Mesenchymal stem cell (in vitro differentiated cells and primary cell): ENCODE measurements around the gene RHEB.

ENCODE experiments used
- DNase-seq: peaks from one replicate; pipeline ENCODE4 v3.0.0-alpha.2; 2013
- H2AFZ ChIP-seq: one replicate; pipeline ENCODE4 v1.6.1; 2013; ENCODE audit warnings: low read depth, mild to moderate bottlenecking, control low read depth, inconsistent platforms, low read length, moderate library complexity
- H2AK5ac ChIP-seq: 2 replicates; pipeline ENCODE4 v1.6.1; 2013; ENCODE audit warnings: low read length, moderate library complexity, mild to moderate bottlenecking, inconsistent platforms; ENCODE audit not compliant: severe bottlenecking
- H2BK120ac ChIP-seq: one replicate; pipeline ENCODE4 v1.6.1; 2013; ENCODE audit warnings: low read depth, mild to moderate bottlenecking, inconsistent platforms, low read length, moderate library complexity
- H2BK12ac ChIP-seq, 2 experiments: one replicate each; pipeline ENCODE4 v1.6.1; 2013; ENCODE audit warnings: inconsistent platforms in 2 of 2, low read length in 2 of 2, mild to moderate bottlenecking in 2 of 2, moderate library complexity in 2 of 2, control low read depth in 1 of 2
- H2BK15ac ChIP-seq: one replicate; pipeline ENCODE4 v1.6.1; 2013; ENCODE audit warnings: mild to moderate bottlenecking, low read depth, inconsistent platforms; ENCODE audit not compliant: poor library complexity, severe bottlenecking
- H2BK5ac ChIP-seq: 2 replicates; pipeline ENCODE4 v1.6.1; 2013; ENCODE audit warnings: low read depth, mild to moderate bottlenecking, low read length, control low read depth, inconsistent platforms; ENCODE audit not compliant: poor library complexity, severe bottlenecking
- H3K14ac ChIP-seq, 2 experiments: one replicate each; pipeline ENCODE4 v1.6.1; 2013; ENCODE audit warnings: inconsistent platforms in 2 of 2, low read length in 2 of 2, control low read depth in 1 of 2, mild to moderate bottlenecking in 1 of 2, moderate library complexity in 1 of 2
- H3K18ac ChIP-seq, 2 experiments: one replicate each; pipeline ENCODE4 v1.6.1; 2013; ENCODE audit warnings: inconsistent platforms in 2 of 2, low read length in 2 of 2, control low read depth in 1 of 2, low read depth in 1 of 2, mild to moderate bottlenecking in 1 of 2
- H3K23ac ChIP-seq, 2 experiments: one replicate each; pipeline ENCODE4 v1.6.1; 2013; ENCODE audit warnings: inconsistent platforms in 2 of 2, low read length in 2 of 2, mild to moderate bottlenecking in 2 of 2, moderate library complexity in 2 of 2, control low read depth in 1 of 2
- H3K27ac ChIP-seq: 2 replicates; pipeline ENCODE4 v1.5.1; 2013; ENCODE audit warnings: mild to moderate bottlenecking, moderate library complexity, low read length, control low read depth, inconsistent platforms; ENCODE audit not compliant: poor library complexity, severe bottlenecking
- H3K27me3 ChIP-seq, 2 experiments: 2 replicates each; pipeline versions ENCODE4 v1.6.1 to v1.7.0; 2013; ENCODE audit warnings: low read length in 2 of 2, mild to moderate bottlenecking in 2 of 2, moderate library complexity in 2 of 2, control low read depth in 1 of 2, inconsistent platforms in 1 of 2; ENCODE audit not compliant: control insufficient read depth in 1 of 2, insufficient read depth in 1 of 2
- H3K36me3 ChIP-seq, 2 experiments: 2 replicates each; pipeline versions ENCODE4 v1.6.1 to v1.7.0; 2013; ENCODE audit warnings: low read length in 2 of 2, control low read depth in 1 of 2, inconsistent platforms in 1 of 2, low read depth in 1 of 2, mild to moderate bottlenecking in 1 of 2; ENCODE audit not compliant: insufficient read depth in 2 of 2, control insufficient read depth in 1 of 2
- H3K4ac ChIP-seq, 2 experiments: one replicate each; pipeline ENCODE4 v1.6.1; 2013; ENCODE audit warnings: inconsistent platforms in 2 of 2, low read length in 2 of 2, mild to moderate bottlenecking in 2 of 2, moderate library complexity in 2 of 2, control low read depth in 1 of 2, low read depth in 1 of 2
- H3K4me1 ChIP-seq: 2 replicates; pipeline ENCODE4 v1.6.1; 2013; ENCODE audit warnings: low read depth, low read length, control low read depth; ENCODE audit not compliant: control insufficient read depth, insufficient read depth
- H3K4me2 ChIP-seq: 2 replicates; pipeline ENCODE4 v1.6.1; 2013; ENCODE audit warnings: low read length, mild to moderate bottlenecking, inconsistent platforms; ENCODE audit not compliant: poor library complexity, severe bottlenecking
- H3K4me3 ChIP-seq, 2 experiments: 2 replicates each; pipeline versions ENCODE4 v1.5.1 to v1.7.0; 2013; ENCODE audit warnings: low read length in 2 of 2, mild to moderate bottlenecking in 2 of 2, control low read depth in 1 of 2, low read depth in 1 of 2; ENCODE audit not compliant: insufficient read depth in 1 of 2
- H3K79me1 ChIP-seq: replicated peaks from 2 replicates; pipeline ENCODE4 v1.6.1; 2013; ENCODE audit warnings: mild to moderate bottlenecking, control low read depth, low read length, inconsistent platforms; ENCODE audit not compliant: poor library complexity, severe bottlenecking
- H3K9ac ChIP-seq: 2 replicates; pipeline ENCODE4 v1.7.0; 2013; ENCODE audit warnings: mild to moderate bottlenecking, low read length, moderate library complexity
- H3K9me3 ChIP-seq: 2 replicates; pipeline ENCODE4 v1.7.0; 2013; ENCODE audit warnings: mild to moderate bottlenecking, low read length; ENCODE audit not compliant: control insufficient read depth
- H4K8ac ChIP-seq: one replicate; pipeline ENCODE4 v1.6.1; 2013; ENCODE audit warnings: inconsistent platforms, mild to moderate bottlenecking, low read length, moderate library complexity
- H4K91ac ChIP-seq: one replicate; pipeline ENCODE4 v1.6.1; 2013; ENCODE audit warnings: mild to moderate bottlenecking, low read length, inconsistent platforms
- WGBS: methylation state at CpG from one replicate; pipeline ENCODE4 v1.1.7; 2013; ENCODE audit warnings: mixed read lengths; 5-methylcytosine and 5-hydroxymethylcytosine counted together

The RHEB gene

GRCh38 chr7:151559557-151560183, 40.0 kb upstream of the RHEB start:
- Histone ChIP-seq H2BK5ac (no peak overlapping the region), H3K4me1 (peaks cover 5% of the 10 kb centered on the region), H4K91ac (no peak overlapping the region), H3K4ac (no peak overlapping the region), H3K14ac (no peak overlapping the region), H2BK120ac (no peak overlapping the region), H3K4me3 (no peak overlapping the region), H3K9ac (no peak overlapping the region), H3K4me2 (no peak overlapping the region), H3K18ac (no peak overlapping the region), H3K36me3 (peaks cover 28 to 76% of the 10 kb centered on the region in 2 experiments), H3K23ac (no peak overlapping the region), H3K9me3 (no peaks in the 10 kb centered on the region), H3K27me3 (no peaks in the 10 kb centered on the region), H2BK12ac (no peak overlapping the region), H4K8ac (no peak overlapping the region), H2AK5ac (peak overlapping the region; percentile 96), H2BK15ac (no peak overlapping the region), H3K79me1 (peaks cover 5% of the 10 kb centered on the region), H3K27ac (no peak overlapping the region), H2AFZ (no peak overlapping the region)
- WGBS = 96% methylated on average over 3 of the region's 5 CpGs
- no peak for DNase-seq

DNA sequence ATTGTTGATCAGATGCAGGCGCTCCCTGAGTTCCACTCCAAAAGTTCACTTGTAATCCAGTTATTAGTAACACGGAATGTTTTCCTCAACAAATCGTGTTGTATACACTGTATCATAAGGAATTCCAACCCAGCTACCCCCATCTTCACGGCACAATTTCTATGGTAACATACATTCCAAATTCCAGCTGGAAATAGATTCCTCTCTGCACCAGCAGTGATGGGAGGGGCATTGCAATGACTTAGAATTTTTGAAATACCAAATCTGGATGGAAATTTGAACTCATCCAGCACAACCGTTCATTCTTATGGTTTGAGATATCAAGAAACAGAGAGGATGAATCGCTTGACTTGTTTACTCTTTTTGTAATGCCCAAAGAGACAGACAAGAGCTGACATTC, 38.9 kb upstream of the RHEB start:
- H2BK12ac ChIP-seq = no peak overlapping the region
- 65% methylated on average over 5 of the region's 6 CpGs for WGBS

GRCh38 chr7:151556592-151556991, 36.9 kb upstream of the RHEB start:
- peaks cover 13% of the 10 kb centered on the region for H3K4me1 ChIP-seq

More for the DNA sequence above, 38.9 kb upstream of the RHEB start:
- Histone ChIP-seq H3K14ac (no peak overlapping the region), H3K4ac (no peak overlapping the region), H2BK120ac (no peak overlapping the region), H2AFZ (no peak overlapping the region), H3K4me3 (no peak overlapping the region), H4K91ac (no peak overlapping the region), H3K9me3 (no peaks in the 10 kb centered on the region), H3K27me3 (no peaks in the 10 kb centered on the region), H3K18ac (no peak overlapping the region), H3K23ac (no peak overlapping the region), H3K36me3 (peaks cover 25 to 65% of the 10 kb centered on the region in 2 experiments), H2BK15ac (no peak overlapping the region), H3K4me1 (peaks cover 5% of the 10 kb centered on the region), H3K4me2 (peak overlapping the region; percentile 37), H4K8ac (no peak overlapping the region), H2BK5ac (peak overlapping the region; percentile 62), H3K9ac (no peak overlapping the region), H3K79me1 (peaks cover 4% of the 10 kb centered on the region), H3K27ac (peak overlapping the region; percentile 84), H2AK5ac (peak overlapping the region; percentile 75)
- peak; percentile 56 for DNase-seq

DNA sequence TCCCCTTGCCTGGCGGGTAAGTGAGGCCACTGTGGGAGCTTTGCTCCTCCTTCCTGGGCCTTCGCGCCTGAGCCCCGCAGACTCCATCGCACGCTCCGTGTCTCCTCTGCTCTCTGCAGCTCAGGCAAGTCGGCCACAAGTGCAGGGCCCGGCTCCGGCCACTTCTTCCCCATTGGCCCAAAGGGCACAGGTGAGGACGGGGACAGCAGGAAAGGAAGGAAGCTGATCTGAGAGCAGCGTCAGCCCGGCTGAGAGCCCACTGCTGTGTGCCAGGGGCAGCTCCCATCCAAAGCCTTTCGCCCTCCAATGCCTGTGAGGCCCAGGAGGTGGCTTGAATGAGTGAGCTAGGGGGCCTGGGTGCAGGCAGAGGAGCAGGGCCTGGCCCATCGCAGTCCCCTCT, 33.7 kb upstream of the RHEB start:
- Histone ChIP-seq H3K79me1 (peaks cover 3% of the 10 kb centered on the region), H2BK12ac (no peak overlapping the region), H2BK15ac (no peak overlapping the region), H3K27me3 (peaks cover 0 to 8% of the 10 kb centered on the region in 2 experiments), H2AFZ (no peak overlapping the region), H3K36me3 (peaks cover 9 to 26% of the 10 kb centered on the region in 2 experiments), H3K27ac (no peak overlapping the region), H3K4me3 (no peak overlapping the region), H3K18ac (no peak overlapping the region), H2AK5ac (peak overlapping the region; percentile 9), H4K91ac (no peak overlapping the region), H3K4me2 (no peak overlapping the region), H3K4ac (no peak overlapping the region), H3K4me1 (peaks cover 18% of the 10 kb centered on the region), H2BK120ac (no peak overlapping the region), H3K9ac (no peak overlapping the region), H3K14ac (no peak overlapping the region), H4K8ac (no peak overlapping the region), H3K23ac (no peak overlapping the region), H3K9me3 (no peaks in the 10 kb centered on the region), H2BK5ac (no peak overlapping the region)
- 83% methylated on average over 15 of the region's 15 CpGs for WGBS
- DNase-seq = no peak

More at GRCh38 chr7:151556592-151556991, 36.9 kb upstream of the RHEB start:
- Histone ChIP-seq H3K23ac (no peak overlapping the region), H2BK15ac (no peak overlapping the region), H3K4me3 (no peak overlapping the region), H4K91ac (no peak overlapping the region), H2BK12ac (no peak overlapping the region), H3K9me3 (no peaks in the 10 kb centered on the region), H2BK5ac (no peak overlapping the region), H2AK5ac (no peak overlapping the region), H3K4ac (no peak overlapping the region), H3K36me3 (peaks cover 25 to 57% of the 10 kb centered on the region in 2 experiments), H3K14ac (no peak overlapping the region), H2BK120ac (no peak overlapping the region), H3K18ac (no peak overlapping the region), H3K4me2 (no peak overlapping the region), H4K8ac (no peak overlapping the region), H3K9ac (no peak overlapping the region), H2AFZ (no peak overlapping the region), H3K27ac (no peak overlapping the region), H3K79me1 (peaks cover 3% of the 10 kb centered on the region), H3K27me3 (peaks cover 0 to 3% of the 10 kb centered on the region in 2 experiments)
- WGBS = 97% methylated on average over 9 of the region's 12 CpGs
- no peak for DNase-seq
